HL-60 (cell line): Measurements from ENCODE around the gene TMEM170A.

Source experiments
- GABPA ChIP-seq: IDR thresholded peaks from 2 replicates; pipeline ENCODE4 v1.6.1; 2012; ENCODE audit warnings: low read depth
- POLR2AphosphoS5 ChIP-seq: IDR thresholded peaks from 2 replicates; pipeline ENCODE4 v1.6.1; 2012; ENCODE audit warnings: low read depth
- SPI1 ChIP-seq: IDR thresholded peaks from 2 replicates; pipeline ENCODE4 v1.6.1; 2012; ENCODE audit warnings: low read depth, mild to moderate bottlenecking, borderline replicate concordance
- TF ChIP-seq, protein P1 (sequence below): IDR thresholded peaks from one replicate; pipeline ENCODE4 v1.5.1; 2011; ENCODE audit warnings: low read length, control low read depth, inconsistent platforms; ENCODE audit not compliant: insufficient read depth
- TF ChIP-seq, protein P2 (sequence below): IDR thresholded peaks from 2 replicates; pipeline ENCODE4 v1.6.1; 2012; ENCODE audit warnings: low read depth; ENCODE audit not compliant: insufficient replicate concordance

- TF ChIP-seq, protein P1, sequence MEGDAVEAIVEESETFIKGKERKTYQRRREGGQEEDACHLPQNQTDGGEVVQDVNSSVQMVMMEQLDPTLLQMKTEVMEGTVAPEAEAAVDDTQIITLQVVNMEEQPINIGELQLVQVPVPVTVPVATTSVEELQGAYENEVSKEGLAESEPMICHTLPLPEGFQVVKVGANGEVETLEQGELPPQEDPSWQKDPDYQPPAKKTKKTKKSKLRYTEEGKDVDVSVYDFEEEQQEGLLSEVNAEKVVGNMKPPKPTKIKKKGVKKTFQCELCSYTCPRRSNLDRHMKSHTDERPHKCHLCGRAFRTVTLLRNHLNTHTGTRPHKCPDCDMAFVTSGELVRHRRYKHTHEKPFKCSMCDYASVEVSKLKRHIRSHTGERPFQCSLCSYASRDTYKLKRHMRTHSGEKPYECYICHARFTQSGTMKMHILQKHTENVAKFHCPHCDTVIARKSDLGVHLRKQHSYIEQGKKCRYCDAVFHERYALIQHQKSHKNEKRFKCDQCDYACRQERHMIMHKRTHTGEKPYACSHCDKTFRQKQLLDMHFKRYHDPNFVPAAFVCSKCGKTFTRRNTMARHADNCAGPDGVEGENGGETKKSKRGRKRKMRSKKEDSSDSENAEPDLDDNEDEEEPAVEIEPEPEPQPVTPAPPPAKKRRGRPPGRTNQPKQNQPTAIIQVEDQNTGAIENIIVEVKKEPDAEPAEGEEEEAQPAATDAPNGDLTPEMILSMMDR = peak; percentile 71
- TF ChIP-seq, protein P2, sequence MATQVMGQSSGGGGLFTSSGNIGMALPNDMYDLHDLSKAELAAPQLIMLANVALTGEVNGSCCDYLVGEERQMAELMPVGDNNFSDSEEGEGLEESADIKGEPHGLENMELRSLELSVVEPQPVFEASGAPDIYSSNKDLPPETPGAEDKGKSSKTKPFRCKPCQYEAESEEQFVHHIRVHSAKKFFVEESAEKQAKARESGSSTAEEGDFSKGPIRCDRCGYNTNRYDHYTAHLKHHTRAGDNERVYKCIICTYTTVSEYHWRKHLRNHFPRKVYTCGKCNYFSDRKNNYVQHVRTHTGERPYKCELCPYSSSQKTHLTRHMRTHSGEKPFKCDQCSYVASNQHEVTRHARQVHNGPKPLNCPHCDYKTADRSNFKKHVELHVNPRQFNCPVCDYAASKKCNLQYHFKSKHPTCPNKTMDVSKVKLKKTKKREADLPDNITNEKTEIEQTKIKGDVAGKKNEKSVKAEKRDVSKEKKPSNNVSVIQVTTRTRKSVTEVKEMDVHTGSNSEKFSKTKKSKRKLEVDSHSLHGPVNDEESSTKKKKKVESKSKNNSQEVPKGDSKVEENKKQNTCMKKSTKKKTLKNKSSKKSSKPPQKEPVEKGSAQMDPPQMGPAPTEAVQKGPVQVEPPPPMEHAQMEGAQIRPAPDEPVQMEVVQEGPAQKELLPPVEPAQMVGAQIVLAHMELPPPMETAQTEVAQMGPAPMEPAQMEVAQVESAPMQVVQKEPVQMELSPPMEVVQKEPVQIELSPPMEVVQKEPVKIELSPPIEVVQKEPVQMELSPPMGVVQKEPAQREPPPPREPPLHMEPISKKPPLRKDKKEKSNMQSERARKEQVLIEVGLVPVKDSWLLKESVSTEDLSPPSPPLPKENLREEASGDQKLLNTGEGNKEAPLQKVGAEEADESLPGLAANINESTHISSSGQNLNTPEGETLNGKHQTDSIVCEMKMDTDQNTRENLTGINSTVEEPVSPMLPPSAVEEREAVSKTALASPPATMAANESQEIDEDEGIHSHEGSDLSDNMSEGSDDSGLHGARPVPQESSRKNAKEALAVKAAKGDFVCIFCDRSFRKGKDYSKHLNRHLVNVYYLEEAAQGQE = no peak
- no peak for TF ChIP-seq POLR2AphosphoS5
- TF ChIP-seq GABPA = no peak
- TF ChIP-seq SPI1 = no peak
These were observed 7.5 kb upstream of the TMEM170A start for GRCh38 chr16:75471723-75472633.
